Mesenchymal stem cell (in vitro differentiated cells and primary cell): ENCODE results near the gene NHLH1.
"Not testable (repeated sequence)": the region's sequence is repeated elsewhere in the genome, so short reads cannot be mapped to it uniquely, and the experiment has no call there.

ENCODE experiments used
- DNase-seq: peaks from one replicate; pipeline ENCODE4 v3.0.0-alpha.2; 2013
- H2AFZ ChIP-seq: one replicate; pipeline ENCODE4 v1.6.1; 2013; ENCODE audit warnings: low read depth, mild to moderate bottlenecking, control low read depth, inconsistent platforms, low read length, moderate library complexity
- H2AK5ac ChIP-seq: 2 replicates; pipeline ENCODE4 v1.6.1; 2013; ENCODE audit warnings: low read length, moderate library complexity, mild to moderate bottlenecking, inconsistent platforms; ENCODE audit not compliant: severe bottlenecking
- H2BK120ac ChIP-seq: one replicate; pipeline ENCODE4 v1.6.1; 2013; ENCODE audit warnings: low read depth, mild to moderate bottlenecking, inconsistent platforms, low read length, moderate library complexity
- H2BK12ac ChIP-seq, 2 experiments: one replicate each; pipeline ENCODE4 v1.6.1; 2013; ENCODE audit warnings: inconsistent platforms in 2 of 2, low read length in 2 of 2, mild to moderate bottlenecking in 2 of 2, moderate library complexity in 2 of 2, control low read depth in 1 of 2
- H2BK15ac ChIP-seq: one replicate; pipeline ENCODE4 v1.6.1; 2013; ENCODE audit warnings: mild to moderate bottlenecking, low read depth, inconsistent platforms; ENCODE audit not compliant: poor library complexity, severe bottlenecking
- H2BK5ac ChIP-seq: 2 replicates; pipeline ENCODE4 v1.6.1; 2013; ENCODE audit warnings: low read depth, mild to moderate bottlenecking, low read length, control low read depth, inconsistent platforms; ENCODE audit not compliant: poor library complexity, severe bottlenecking
- H3K14ac ChIP-seq, 2 experiments: one replicate each; pipeline ENCODE4 v1.6.1; 2013; ENCODE audit warnings: inconsistent platforms in 2 of 2, low read length in 2 of 2, control low read depth in 1 of 2, mild to moderate bottlenecking in 1 of 2, moderate library complexity in 1 of 2
- H3K18ac ChIP-seq, 2 experiments: one replicate each; pipeline ENCODE4 v1.6.1; 2013; ENCODE audit warnings: inconsistent platforms in 2 of 2, low read length in 2 of 2, control low read depth in 1 of 2, low read depth in 1 of 2, mild to moderate bottlenecking in 1 of 2
- H3K23ac ChIP-seq, 2 experiments: one replicate each; pipeline ENCODE4 v1.6.1; 2013; ENCODE audit warnings: inconsistent platforms in 2 of 2, low read length in 2 of 2, mild to moderate bottlenecking in 2 of 2, moderate library complexity in 2 of 2, control low read depth in 1 of 2
- H3K27ac ChIP-seq: 2 replicates; pipeline ENCODE4 v1.5.1; 2013; ENCODE audit warnings: mild to moderate bottlenecking, moderate library complexity, low read length, control low read depth, inconsistent platforms; ENCODE audit not compliant: poor library complexity, severe bottlenecking
- H3K27me3 ChIP-seq, 2 experiments: 2 replicates each; pipeline versions ENCODE4 v1.6.1 to v1.7.0; 2013; ENCODE audit warnings: low read length in 2 of 2, mild to moderate bottlenecking in 2 of 2, moderate library complexity in 2 of 2, control low read depth in 1 of 2, inconsistent platforms in 1 of 2; ENCODE audit not compliant: control insufficient read depth in 1 of 2, insufficient read depth in 1 of 2
- H3K36me3 ChIP-seq, 2 experiments: 2 replicates each; pipeline versions ENCODE4 v1.6.1 to v1.7.0; 2013; ENCODE audit warnings: low read length in 2 of 2, control low read depth in 1 of 2, inconsistent platforms in 1 of 2, low read depth in 1 of 2, mild to moderate bottlenecking in 1 of 2; ENCODE audit not compliant: insufficient read depth in 2 of 2, control insufficient read depth in 1 of 2
- H3K4ac ChIP-seq, 2 experiments: one replicate each; pipeline ENCODE4 v1.6.1; 2013; ENCODE audit warnings: inconsistent platforms in 2 of 2, low read length in 2 of 2, mild to moderate bottlenecking in 2 of 2, moderate library complexity in 2 of 2, control low read depth in 1 of 2, low read depth in 1 of 2
- H3K4me1 ChIP-seq: 2 replicates; pipeline ENCODE4 v1.6.1; 2013; ENCODE audit warnings: low read depth, low read length, control low read depth; ENCODE audit not compliant: control insufficient read depth, insufficient read depth
- H3K4me2 ChIP-seq: 2 replicates; pipeline ENCODE4 v1.6.1; 2013; ENCODE audit warnings: low read length, mild to moderate bottlenecking, inconsistent platforms; ENCODE audit not compliant: poor library complexity, severe bottlenecking
- H3K4me3 ChIP-seq, 2 experiments: 2 replicates each; pipeline versions ENCODE4 v1.5.1 to v1.7.0; 2013; ENCODE audit warnings: low read length in 2 of 2, mild to moderate bottlenecking in 2 of 2, control low read depth in 1 of 2, low read depth in 1 of 2; ENCODE audit not compliant: insufficient read depth in 1 of 2
- H3K79me1 ChIP-seq: replicated peaks from 2 replicates; pipeline ENCODE4 v1.6.1; 2013; ENCODE audit warnings: mild to moderate bottlenecking, control low read depth, low read length, inconsistent platforms; ENCODE audit not compliant: poor library complexity, severe bottlenecking
- H3K9ac ChIP-seq: 2 replicates; pipeline ENCODE4 v1.7.0; 2013; ENCODE audit warnings: mild to moderate bottlenecking, low read length, moderate library complexity
- H3K9me3 ChIP-seq: 2 replicates; pipeline ENCODE4 v1.7.0; 2013; ENCODE audit warnings: mild to moderate bottlenecking, low read length; ENCODE audit not compliant: control insufficient read depth
- H4K8ac ChIP-seq: one replicate; pipeline ENCODE4 v1.6.1; 2013; ENCODE audit warnings: inconsistent platforms, mild to moderate bottlenecking, low read length, moderate library complexity
- H4K91ac ChIP-seq: one replicate; pipeline ENCODE4 v1.6.1; 2013; ENCODE audit warnings: mild to moderate bottlenecking, low read length, inconsistent platforms
- WGBS: methylation state at CpG from one replicate; pipeline ENCODE4 v1.1.7; 2013; ENCODE audit warnings: mixed read lengths; 5-methylcytosine and 5-hydroxymethylcytosine counted together

NHLH1 gene

DNA sequence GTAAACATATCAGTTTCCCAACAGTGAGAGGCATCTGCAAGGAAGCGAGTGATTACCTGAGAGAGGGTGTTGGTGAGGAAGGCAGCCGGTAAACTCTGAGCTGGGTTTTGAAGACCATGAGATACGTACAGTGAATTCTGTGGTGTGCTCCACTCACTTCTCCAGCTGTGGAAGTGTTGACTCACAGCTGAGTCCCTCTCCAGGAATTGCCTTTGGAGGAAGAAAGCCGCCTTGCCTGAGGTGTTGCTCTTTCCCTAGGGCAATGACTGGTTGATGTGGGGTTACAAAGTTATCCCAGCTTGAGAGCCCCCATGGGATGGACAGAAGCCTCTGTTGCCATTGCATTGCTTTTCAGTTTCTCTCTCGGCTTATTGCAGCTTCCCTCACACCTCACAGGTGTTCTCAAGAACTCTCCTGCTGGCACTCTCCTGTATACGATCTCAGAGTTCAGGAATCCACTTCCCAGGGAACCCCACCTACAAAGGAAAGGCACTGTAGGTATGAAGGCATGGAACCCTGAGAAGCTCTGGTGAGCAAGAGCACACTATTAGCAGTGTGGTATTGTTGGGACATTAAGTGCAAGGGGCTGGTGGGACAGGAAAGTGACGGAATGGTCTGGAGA lies 10.8 kb downstream of the NHLH1 start:
- Histone ChIP-seq H2BK5ac (no peak overlapping the region), H2AK5ac (no peak overlapping the region), H4K91ac (no peak overlapping the region), H4K8ac (no peak overlapping the region), H3K4me1 (peaks cover 20% of the 10 kb centered on the region), H3K79me1 (no peaks in the 10 kb centered on the region), H3K4me3 (peak overlapping the region in 1 of 2 experiments; percentile 41), H3K9me3 (no peaks in the 10 kb centered on the region), H3K14ac (no peak overlapping the region), H3K36me3 (no peaks in the 10 kb centered on the region), H2BK15ac (no peak overlapping the region), H3K27ac (no peak overlapping the region), H3K9ac (peak overlapping the region; percentile 13), H3K4me2 (no peak overlapping the region), H3K18ac (no peak overlapping the region), H2BK12ac (no peak overlapping the region), H2AFZ (no peak overlapping the region), H3K27me3 (peaks cover 3 to 18% of the 10 kb centered on the region in 2 experiments), H3K4ac (no peak overlapping the region), H3K23ac (no peak overlapping the region), H2BK120ac (no peak overlapping the region)
- WGBS = 59% methylated on average over 6 of the region's 7 CpGs
- peak; percentile 50 for DNase-seq

GRCh38 chr1:160384812-160385211 lies 17.9 kb downstream of the NHLH1 start:
- not testable (repeated sequence) for H2BK120ac ChIP-seq, H3K4me1 ChIP-seq, H2BK12ac ChIP-seq, H3K23ac ChIP-seq, DNase-seq, H3K4me2 ChIP-seq, H3K4ac ChIP-seq, H4K8ac ChIP-seq, H3K79me1 ChIP-seq, H3K36me3 ChIP-seq, H3K9ac ChIP-seq, H2BK5ac ChIP-seq, H4K91ac ChIP-seq, H2AK5ac ChIP-seq, H2BK15ac ChIP-seq, H3K4me3 ChIP-seq, H3K27me3 ChIP-seq, H2AFZ ChIP-seq, H3K27ac ChIP-seq, H3K18ac ChIP-seq, H3K14ac ChIP-seq, H3K9me3 ChIP-seq
- WGBS = 100% methylated on average over 1 of the region's 2 CpGs

DNA sequence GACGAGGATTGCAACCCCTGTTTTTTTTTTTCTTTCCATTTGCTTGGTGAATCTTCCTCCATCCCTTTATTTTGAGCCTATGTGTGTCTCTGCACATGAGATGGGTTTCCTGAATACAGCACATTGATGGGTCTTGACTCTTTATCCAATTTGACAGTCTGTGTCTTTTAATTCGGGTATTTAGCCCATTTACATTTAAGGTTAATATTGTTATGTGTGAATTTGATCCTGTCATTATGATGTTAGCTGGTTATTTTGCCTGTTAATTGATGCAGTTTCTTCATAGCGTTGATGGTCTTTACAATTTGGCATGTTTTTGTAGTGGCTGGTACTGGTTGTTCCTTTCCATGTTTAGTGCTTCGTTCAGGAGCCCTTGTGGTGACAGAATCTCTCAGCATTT lies 21.5 kb downstream of the NHLH1 start:
- 76% methylated on average over 3 of the region's 4 CpGs for WGBS
- H3K36me3 ChIP-seq, H3K4me2 ChIP-seq, H4K8ac ChIP-seq, H3K4me1 ChIP-seq, H2BK15ac ChIP-seq, H3K23ac ChIP-seq, H4K91ac ChIP-seq, H3K79me1 ChIP-seq, DNase-seq, H3K4ac ChIP-seq, H2BK120ac ChIP-seq, H3K27ac ChIP-seq, H2AK5ac ChIP-seq, H3K9me3 ChIP-seq, H3K9ac ChIP-seq, H3K18ac ChIP-seq, H2BK12ac ChIP-seq, H2BK5ac ChIP-seq, H2AFZ ChIP-seq, H3K14ac ChIP-seq, H3K4me3 ChIP-seq: not testable (repeated sequence)
- H3K27me3 ChIP-seq = peaks cover 9 to 20% of the 10 kb centered on the region in 2 experiments

DNA sequence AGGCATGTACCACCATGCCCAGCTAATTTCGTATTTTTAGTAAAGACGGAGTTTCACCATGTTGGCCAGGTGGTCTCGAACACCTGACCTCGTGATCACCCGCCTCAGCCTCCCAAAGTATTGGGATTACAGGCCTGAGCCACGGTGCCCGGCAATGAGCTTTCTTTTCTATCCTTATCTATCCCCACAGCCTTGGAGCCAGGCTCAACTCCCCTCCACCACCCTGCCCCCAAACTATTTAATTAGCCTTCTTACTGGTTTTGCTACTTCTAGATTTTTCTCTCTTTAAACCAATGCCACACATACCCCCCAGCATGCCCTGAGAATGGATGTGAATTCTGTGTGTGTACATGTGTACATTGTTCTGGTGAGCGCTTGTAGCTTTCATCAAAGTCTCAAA lies 27.8 kb downstream of the NHLH1 start:
- no peak for DNase-seq
- Histone ChIP-seq H2AFZ (no peak overlapping the region), H2BK5ac (no peak overlapping the region), H3K4me3 (no peak overlapping the region), H3K14ac (no peak overlapping the region), H3K9ac (no peak overlapping the region), H2BK15ac (no peak overlapping the region), H3K4me1 (peaks cover 3% of the 10 kb centered on the region), H2BK12ac (no peak overlapping the region), H3K4ac (no peak overlapping the region), H3K23ac (no peak overlapping the region), H3K79me1 (no peaks in the 10 kb centered on the region), H3K36me3 (no peaks in the 10 kb centered on the region), H3K27ac (no peak overlapping the region), H3K18ac (no peak overlapping the region), H3K4me2 (no peak overlapping the region), H2AK5ac (no peak overlapping the region), H3K27me3 (peaks cover 9 to 66% of the 10 kb centered on the region in 2 experiments), H3K9me3 (no peaks in the 10 kb centered on the region), H4K91ac (no peak overlapping the region), H2BK120ac (no peak overlapping the region), H4K8ac (no peak overlapping the region)
- 89% methylated on average over 8 of the region's 8 CpGs for WGBS
